Cardiac muscle cell (in vitro differentiated cells and primary cell): ENCODE data around the gene RUNDC3A. TPM values are rescaled to one million over a fixed set of nuclear protein-coding genes. Genes with fewer than 3 reads are reported as not detected.

Source experiments
- DNase-seq, 2 donors: peaks; one replicate each; pipeline versions ENCODE4 v3.0.0 to v3.0.0-alpha.2; 2010 to 2017; ENCODE audit warnings: low read depth in 1 of 2, low spot score in 1 of 2
- H3K27ac ChIP-seq: fragments of 200-600 bp; sonication (generic); 2 replicates; pipeline ENCODE4 v1.5.1; 2016
- H3K27me3 ChIP-seq: fragments of 200-600 bp; sonication (generic); 2 replicates; pipeline ENCODE4 v1.6.0; 2016; ENCODE audit warnings: control low read depth
- H3K36me3 ChIP-seq: fragments of 200-600 bp; sonication (generic); 2 replicates; pipeline ENCODE4 v1.5.1; 2016; ENCODE audit warnings: control low read depth
- H3K4me1 ChIP-seq: fragments of 200-600 bp; sonication (generic); 2 replicates; pipeline ENCODE4 v1.8.1; 2017; ENCODE audit warnings: low read depth, mild to moderate bottlenecking, mixed run types
- H3K4me3 ChIP-seq: fragments of 200-600 bp; sonication (generic); 2 replicates; pipeline ENCODE4 v1.5.1; 2016; ENCODE audit warnings: mild to moderate bottlenecking
- H3K9me3 ChIP-seq: fragments of 200-600 bp; sonication (generic); 2 replicates; pipeline ENCODE4 v1.5.1; 2017; ENCODE audit warnings: low read depth, mild to moderate bottlenecking, control low read depth
- CTCF ChIP-seq: IDR thresholded peaks from 2 replicates; pipeline ENCODE4 v1.5.1; 2012; ENCODE audit warnings: low read depth, mild to moderate bottlenecking, low read length
- polyA plus RNA-seq: library from polyadenylated mRNA; unstranded; fragments of >200 nt; fragmentation: Nextera tagmentation; extraction: Ambion mirVana; gene quantifications from 2 replicates; pipeline ENCODE4 v1.2.1, GENCODE V29; 2016
- total RNA-seq: library from RNA; depleted of rRNA; stranded (reverse); fragments of >200 nt; gene quantifications from 2 replicates; pipeline ENCODE4 v1.2.3, GENCODE V29; 2016

Gene RUNDC3A
- total and polyA plus RNA-seq, 2 experiments from 2014 or later, result 1.9 to 5.8 TPM

GRCh38 chr17:44311562-44312181, 3.3 kb downstream of the RUNDC3A start:
- peaks cover 38% of the 10 kb centered on the region for H3K27me3 ChIP-seq
- no peak for DNase-seq
- H3K9me3 ChIP-seq, result no peaks in the 10 kb centered on the region
- no peak for TF ChIP-seq CTCF
- H3K36me3 ChIP-seq, result no peaks in the 10 kb centered on the region
- H3K27ac ChIP-seq, result no peak overlapping the region
- no peak overlapping the region for H3K4me3 ChIP-seq
- H3K4me1 ChIP-seq, result peaks cover 7% of the 10 kb centered on the region

DNA sequence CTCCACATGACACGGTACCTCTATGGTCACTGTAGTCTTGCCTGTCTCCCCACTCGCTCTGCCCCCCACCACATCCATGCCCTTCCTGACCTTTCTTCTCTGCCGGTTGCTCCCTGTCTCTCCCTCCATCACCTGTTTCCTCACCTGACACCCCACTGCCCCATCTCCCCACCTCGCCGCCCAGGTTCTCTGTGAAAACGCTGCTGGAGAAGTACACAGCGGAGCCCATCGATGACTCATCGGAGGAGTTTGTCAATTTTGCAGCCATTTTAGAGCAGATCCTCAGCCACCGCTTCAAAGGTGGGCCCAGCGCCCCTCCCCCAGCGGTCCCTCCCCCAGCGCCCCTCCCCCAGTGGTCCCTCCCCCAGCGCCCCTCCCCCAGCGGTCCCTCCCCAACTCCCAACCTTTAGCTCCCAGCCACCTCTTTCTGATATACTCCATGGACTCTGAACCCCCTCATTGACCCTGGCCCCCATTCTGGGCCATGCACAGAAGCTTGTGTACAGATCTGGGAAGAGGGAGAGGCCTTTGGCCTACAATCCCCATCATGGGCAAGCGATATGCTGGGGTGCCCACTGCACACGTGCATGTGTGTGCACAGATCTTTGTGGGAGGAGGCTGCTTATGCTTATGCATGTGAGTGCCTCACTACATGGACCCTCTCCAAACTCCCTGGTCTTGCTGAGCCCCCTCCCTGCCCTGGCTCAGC, 4.1 kb downstream of the RUNDC3A start:
- Histone ChIP-seq H3K36me3 (no peaks in the 10 kb centered on the region), H3K9me3 (no peaks in the 10 kb centered on the region), H3K27ac (no peak overlapping the region), H3K27me3 (peaks cover 38% of the 10 kb centered on the region), H3K4me3 (no peak overlapping the region), H3K4me1 (peaks cover 2% of the 10 kb centered on the region)
- TF ChIP-seq CTCF, result no peak
- DNase-seq, result no peak

GRCh38 chr17:44314031-44314430, 5.6 kb downstream of the RUNDC3A start:
- no peaks in the 10 kb centered on the region for H3K4me1 ChIP-seq
- no peaks in the 10 kb centered on the region for H3K9me3 ChIP-seq
- H3K4me3 ChIP-seq, result no peak overlapping the region
- H3K27ac ChIP-seq, result no peak overlapping the region
- DNase-seq, result no peak
- H3K27me3 ChIP-seq, result peaks cover 38% of the 10 kb centered on the region
- no peaks in the 10 kb centered on the region for H3K36me3 ChIP-seq
- no peak for TF ChIP-seq CTCF

GRCh38 chr17:44314524-44314868, 6.1 kb downstream of the RUNDC3A start:
- Histone ChIP-seq H3K27ac (no peak overlapping the region), H3K36me3 (peaks cover 3% of the 10 kb centered on the region), H3K4me3 (peak overlapping the region; percentile 38), H3K4me1 (no peaks in the 10 kb centered on the region), H3K27me3 (peaks cover 38% of the 10 kb centered on the region), H3K9me3 (no peaks in the 10 kb centered on the region)
- no peak for TF ChIP-seq CTCF
- DNase-seq, result no peak

DNA sequence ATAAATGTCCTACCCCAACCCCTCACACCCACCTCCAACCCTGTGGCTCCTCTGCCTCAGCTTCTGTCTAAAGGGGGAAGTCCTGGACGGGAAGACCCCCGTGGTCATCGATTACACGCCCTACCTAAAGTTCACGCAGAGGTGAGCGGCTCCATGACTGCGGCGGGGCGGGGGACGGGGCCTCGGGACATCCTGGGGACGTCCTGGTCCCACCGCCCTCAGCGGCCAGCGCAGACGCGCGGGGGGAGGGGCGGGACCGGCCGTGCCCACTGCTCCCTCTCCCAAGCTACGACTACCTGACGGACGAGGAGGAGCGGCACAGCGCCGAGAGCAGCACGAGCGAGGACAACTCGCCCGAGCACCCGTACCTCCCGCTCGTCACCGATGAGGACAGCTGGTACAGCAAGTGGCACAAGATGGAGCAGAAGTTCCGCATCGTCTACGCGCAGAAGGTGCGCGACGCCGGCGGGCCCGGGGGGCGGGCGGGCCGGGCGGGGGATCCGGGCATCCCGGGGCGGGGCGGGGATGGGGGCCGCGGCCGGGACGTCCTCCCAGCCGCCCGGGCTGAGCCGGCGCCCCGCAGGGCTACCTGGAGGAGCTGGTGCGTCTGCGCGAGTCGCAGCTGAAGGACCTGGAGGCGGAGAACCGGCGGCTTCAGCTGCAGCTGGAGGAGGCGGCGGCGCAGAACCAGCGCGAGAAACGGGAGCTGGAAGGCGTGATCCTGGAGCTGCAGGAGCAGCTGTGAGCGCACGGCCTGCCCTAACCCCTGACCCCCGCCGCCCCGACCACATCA, 6.7 kb downstream of the RUNDC3A start:
- peak overlapping the region; percentile 38 for H3K4me3 ChIP-seq
- H3K27me3 ChIP-seq, result peaks cover 38% of the 10 kb centered on the region
- H3K4me1 ChIP-seq, result no peaks in the 10 kb centered on the region
- H3K27ac ChIP-seq, result no peak overlapping the region
- TF ChIP-seq CTCF, result no peak
- DNase-seq, result peak; percentile 37 to 72
- no peaks in the 10 kb centered on the region for H3K9me3 ChIP-seq
- peaks cover 3% of the 10 kb centered on the region for H3K36me3 ChIP-seq
